ENCODE measurements around the gene NOX5.

GRCh38 chr15:69036826-69037225 lies 22.3 kb downstream of the NOX5 start:
- TF ChIP-seq CTCF (conservative IDR thresholded peaks at IDR 0.05 in 1 of 2, IDR thresholded peaks at IDR 0.05 in 1 of 2; ENCODE audit: low read depth in 1 of 2, low read length in 2 of 2) (no peak), EZH2 (IDR thresholded peaks at IDR 0.05; ENCODE audit: low read length, missing control alignments) (no peak)
